ENCODE measurements around the gene MACF1.
"Not testable (repeated sequence)": the region's sequence is repeated elsewhere in the genome, so short reads cannot be mapped to it uniquely, and the experiment has no call there.

Gene MACF1

GRCh38 chr1:39491146-39491921 is 286.8 kb downstream of the MACF1 start, which contains the start of gene BMP8A:
TSS of gene BMP8A (plus strand) at chr1:39491636. CDS start at chr1:39491992, 356 bp downstream.
- in situ Hi-C loops (cut with MboI; ENCODE audit: low sequenced_read_pairs, unreplicated experiment): no loop called here
- DNase-seq (ENCODE audit: low spot score): peak; percentile 93
- no peak for TF ChIP-seq CTCF (IDR thresholded peaks at IDR 0.05; ENCODE audit: borderline replicate concordance, control extremely low read depth, extremely low read depth, insufficient read depth, missing control alignments)

- in situ Hi-C loops (cut with MboI; ENCODE audit: low sequenced_read_pairs, unreplicated experiment); DNase-seq (ENCODE audit: low spot score): not testable (repeated sequence)
These were observed 287.9 kb downstream of the MACF1 start for GRCh38 chr1:39492118-39493042.

GRCh38 chr1:39493043-39493810 is 288.7 kb downstream of the MACF1 start:
- DNase-seq (ENCODE audit: low spot score); in situ Hi-C loops (cut with MboI; ENCODE audit: low sequenced_read_pairs, unreplicated experiment): not testable (repeated sequence)

DNA sequence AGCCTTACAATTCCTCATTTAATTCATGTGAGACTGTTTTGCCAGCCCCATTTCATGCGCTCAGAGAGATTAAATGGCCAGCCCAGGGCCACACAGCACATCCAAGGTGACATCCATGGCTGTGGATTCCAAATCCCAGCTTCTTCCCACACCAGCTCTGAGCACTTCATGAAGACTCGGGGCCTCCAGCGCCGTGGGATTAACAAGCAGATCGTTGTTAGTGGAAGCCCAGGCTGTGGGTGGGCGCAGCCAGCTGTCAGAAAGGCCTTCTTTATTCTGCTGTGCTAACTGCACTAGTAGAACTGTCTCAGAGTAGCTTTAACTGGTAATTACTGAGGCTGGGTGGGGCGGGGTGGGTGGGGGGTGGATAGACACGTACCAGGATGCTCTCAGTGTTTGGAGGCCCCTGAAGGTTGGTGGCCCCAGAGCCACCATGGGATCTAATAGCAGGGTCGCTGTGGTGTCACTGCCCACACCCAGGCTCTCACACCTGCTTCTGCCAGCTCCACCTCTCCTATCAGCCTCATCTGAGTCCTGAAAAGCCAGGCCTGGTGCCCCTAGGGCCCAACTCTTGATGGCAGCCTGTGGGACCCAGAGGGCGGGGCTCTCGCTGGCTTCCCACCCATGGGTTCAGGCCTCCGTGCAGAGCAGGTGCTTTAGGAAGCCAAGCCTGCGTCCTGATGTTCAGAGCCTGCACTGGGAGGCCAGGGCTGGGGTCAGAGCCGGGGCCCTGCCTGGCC is 290.3 kb downstream of the MACF1 start:
- no peak for DNase-seq (ENCODE audit: low spot score)
- in situ Hi-C loops (cut with MboI; ENCODE audit: low sequenced_read_pairs, unreplicated experiment): no loop called here
- TF ChIP-seq CTCF (IDR thresholded peaks at IDR 0.05; ENCODE audit: borderline replicate concordance, control extremely low read depth, extremely low read depth, insufficient read depth, missing control alignments): no peak

DNA sequence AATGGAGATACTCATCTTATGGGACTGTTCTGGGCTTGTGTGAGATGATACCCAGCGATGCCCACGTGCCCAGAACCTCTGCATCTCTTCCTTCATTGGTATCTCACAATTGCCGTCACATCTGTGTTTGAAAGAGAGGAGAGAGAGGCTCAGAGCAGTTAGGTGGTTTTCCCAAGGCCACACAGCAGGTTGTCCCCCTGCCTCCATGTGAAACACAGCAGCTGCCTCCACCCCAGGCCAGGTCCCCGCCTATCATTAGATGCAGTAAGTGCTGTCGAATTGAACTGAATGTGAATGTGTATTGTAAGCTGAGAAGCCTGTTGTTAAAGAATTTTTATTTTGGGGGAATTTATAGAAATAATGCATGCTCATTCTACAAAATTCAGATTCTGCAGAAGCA is 292.0 kb downstream of the MACF1 start:
- DNase-seq (ENCODE audit: low spot score); in situ Hi-C loops (cut with MboI; ENCODE audit: low sequenced_read_pairs, unreplicated experiment): not testable (repeated sequence)

GRCh38 chr1:39497585-39497984 is 293.1 kb downstream of the MACF1 start:
- TF ChIP-seq CTCF (IDR thresholded peaks at IDR 0.05; ENCODE audit: borderline replicate concordance, control extremely low read depth, extremely low read depth, insufficient read depth, missing control alignments): no peak
- in situ Hi-C loops (cut with MboI; ENCODE audit: low sequenced_read_pairs, unreplicated experiment): no loop called here
- no peak for DNase-seq (ENCODE audit: low spot score)

DNA sequence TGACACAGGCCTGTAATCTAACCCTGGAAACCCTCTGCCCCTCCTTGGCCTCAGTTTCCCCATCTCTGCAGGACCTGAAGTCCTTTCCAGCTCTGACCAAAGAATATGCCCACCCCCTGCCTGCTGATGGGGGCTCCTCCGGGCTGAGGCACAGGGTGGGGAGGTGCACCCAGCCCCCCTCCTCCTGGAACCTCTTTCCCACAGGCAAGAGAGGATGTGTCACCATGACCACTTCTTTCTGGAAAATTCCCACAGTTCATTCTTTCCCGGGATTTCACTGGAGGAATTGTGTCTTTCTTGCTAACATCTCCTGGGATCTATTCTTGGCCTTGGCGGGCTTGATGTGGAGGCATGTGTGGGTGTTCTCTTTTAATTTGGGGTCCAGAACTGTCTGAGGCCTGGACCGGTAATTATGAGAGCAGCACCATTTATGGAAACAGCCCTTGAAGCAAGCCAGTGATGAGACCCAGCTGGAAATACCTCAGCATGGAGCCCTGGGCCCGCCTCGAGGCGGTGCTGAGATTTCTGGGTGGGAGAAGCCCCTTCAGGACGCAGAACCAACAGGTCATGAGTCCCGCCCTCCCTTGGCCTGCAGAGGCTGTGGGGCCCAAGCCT is 293.7 kb downstream of the MACF1 start:
- DNase-seq (ENCODE audit: low spot score); in situ Hi-C loops (cut with MboI; ENCODE audit: low sequenced_read_pairs, unreplicated experiment): not testable (repeated sequence)

DNA sequence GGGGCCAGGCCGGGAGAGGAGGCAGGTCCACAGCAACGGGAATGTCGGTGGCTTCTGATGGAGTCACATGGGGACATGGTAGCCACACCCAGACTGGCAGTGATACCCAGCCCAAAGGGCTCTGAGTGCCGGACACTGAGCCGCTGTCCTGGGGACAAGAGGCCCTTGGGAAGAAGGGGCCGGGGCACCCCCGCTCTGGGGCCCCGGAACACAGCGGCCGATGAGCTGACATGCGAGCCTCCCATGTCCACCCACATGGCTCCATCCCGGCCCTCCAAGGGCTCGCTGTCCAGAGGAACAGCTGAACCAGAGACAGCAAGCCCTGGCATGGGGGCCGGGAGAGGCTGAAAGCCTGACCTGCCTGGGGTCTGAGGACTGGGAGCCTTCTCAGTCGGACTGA is 294.3 kb downstream of the MACF1 start:
- in situ Hi-C loops (cut with MboI; ENCODE audit: low sequenced_read_pairs, unreplicated experiment); DNase-seq (ENCODE audit: low spot score): not testable (repeated sequence)

All from GM13976 (cell line).